GM21381 (cell line): Measurements from ENCODE around the gene EPHB1.

ENCODE experiments used
- ATAC-seq: cut with Tn5 transposase; IDR thresholded peaks from one replicate; pipeline ENCODE4 v1.9.1; 2021; ENCODE audit warnings: mild to moderate bottlenecking, moderate library complexity; ENCODE audit not compliant: unreplicated experiment

Gene EPHB1

DNA sequence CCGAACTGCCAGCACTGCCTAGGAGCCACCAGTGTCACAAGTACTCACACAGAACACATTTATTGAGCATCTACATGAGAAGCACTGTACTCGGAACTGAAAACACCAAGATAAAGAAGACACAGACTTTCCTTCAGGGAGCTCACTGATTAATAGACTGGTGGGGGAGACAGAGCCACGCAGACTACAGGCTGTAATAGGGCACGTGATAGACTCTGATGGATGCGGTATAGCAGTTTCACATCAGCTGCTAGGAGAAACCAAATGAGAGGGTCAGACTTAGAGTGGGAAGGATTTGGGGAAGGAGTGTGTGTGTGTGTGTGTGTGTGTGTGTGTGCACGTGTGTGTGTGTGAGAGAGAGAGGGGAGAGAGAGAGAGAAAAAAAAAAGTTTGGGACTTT is 12.1 kb downstream of the EPHB1 start:
- ATAC-seq: no peak

DNA sequence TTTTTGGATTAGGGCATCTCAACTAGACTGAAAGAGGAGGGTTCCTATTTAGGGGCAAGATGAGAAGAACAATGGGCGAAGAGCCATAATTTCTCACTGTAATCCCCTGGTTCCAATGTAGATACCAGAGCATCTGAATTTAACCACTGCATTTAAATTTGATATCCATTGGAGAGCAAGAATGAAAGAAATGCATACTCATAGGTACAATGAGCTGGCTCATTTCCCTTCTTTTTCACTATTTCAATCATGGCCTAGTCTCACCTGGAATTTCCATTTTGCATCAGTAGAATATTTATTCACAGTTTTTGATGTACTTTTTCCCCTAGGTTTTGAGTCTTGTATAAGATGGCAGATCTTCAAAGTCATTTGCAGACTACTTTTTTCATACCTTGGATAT is 13.8 kb downstream of the EPHB1 start:
- ATAC-seq: no peak

DNA sequence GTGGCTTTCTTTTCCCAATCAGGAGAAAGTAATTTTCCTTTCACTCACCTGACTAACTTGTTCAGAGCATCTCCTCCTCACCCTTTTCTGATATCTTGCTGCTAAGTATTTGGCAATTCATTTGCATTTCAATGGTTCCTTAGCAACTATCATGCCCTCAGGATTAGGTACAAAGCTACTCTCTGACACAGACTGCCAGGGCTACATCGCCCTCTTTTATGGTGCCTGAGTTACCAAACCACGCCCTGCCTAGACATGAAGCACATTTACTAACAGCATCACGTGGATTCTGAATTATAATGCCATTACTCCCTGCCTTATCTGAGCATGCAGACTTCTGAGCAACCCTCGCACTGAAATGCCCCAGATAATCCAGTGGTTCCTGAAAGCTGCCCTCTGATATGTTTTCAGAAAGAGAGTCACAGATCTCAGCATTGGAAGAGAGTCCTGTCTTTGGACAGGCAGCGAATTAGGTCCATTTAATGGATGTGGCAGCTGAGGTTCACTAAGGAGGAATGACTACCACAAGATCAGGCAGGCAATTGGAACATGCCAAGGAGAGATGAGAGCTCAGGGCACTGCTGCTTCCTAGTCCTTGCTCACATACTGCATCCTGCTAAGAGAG is 14.5 kb downstream of the EPHB1 start:
- no peak for ATAC-seq

DNA sequence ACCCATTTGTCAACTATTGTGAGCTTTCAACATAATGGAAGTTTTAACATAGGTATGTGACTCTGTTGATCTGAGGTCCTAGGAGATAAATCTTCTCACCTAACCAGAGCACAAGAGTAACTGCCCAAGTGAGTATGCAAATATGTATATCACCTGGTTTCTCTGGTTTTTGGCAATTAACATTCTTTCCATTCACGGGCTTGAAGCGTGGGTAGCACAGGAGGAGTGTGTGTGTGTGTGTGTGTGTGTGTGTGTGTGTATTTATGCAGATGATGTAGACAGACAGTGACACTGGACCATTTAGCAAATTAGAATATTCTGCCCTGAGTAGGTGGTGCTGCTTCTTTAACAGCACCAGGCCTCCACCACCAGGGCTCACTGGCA is 15.0 kb downstream of the EPHB1 start:
- no peak for ATAC-seq

DNA sequence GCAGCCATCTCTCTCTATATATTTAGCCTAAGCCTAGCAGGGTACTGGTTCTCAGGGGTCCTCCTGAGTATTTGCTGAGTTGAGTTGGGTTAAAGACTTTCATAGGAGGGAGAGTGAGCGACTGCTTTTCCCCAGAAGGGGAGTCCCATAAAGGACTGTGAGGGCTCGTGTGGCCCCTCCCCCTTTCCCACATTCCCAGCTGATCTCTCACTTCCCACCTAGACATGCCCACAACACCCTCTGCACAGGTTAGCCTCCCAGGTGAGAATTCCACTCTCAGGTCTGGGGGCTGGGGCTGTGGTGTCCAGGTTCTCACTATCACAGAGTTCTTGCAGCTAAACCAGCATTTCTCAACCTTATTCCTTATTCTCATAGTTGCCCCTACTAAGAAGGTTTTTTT is 15.8 kb downstream of the EPHB1 start:
- ATAC-seq: no peak

DNA sequence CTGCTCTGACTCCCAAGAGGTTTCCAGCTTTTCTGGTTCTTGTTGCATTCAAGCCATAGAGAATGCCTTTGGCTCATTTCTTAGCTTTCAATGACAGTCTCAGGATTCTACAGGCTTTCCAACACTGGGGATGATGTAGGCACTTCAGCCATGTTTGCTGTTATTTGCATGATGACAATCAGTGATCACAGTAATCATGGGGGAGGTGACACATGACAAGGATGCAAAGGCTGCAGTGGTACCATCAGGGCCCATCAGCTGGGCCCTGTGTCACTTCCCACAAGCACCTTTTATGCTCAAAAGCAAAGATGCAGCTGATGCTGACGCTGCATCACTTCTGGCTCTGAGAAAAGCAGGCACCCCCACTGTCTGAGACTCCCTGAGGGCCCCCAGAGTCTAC is 18.6 kb downstream of the EPHB1 start:
- ATAC-seq: no peak

DNA sequence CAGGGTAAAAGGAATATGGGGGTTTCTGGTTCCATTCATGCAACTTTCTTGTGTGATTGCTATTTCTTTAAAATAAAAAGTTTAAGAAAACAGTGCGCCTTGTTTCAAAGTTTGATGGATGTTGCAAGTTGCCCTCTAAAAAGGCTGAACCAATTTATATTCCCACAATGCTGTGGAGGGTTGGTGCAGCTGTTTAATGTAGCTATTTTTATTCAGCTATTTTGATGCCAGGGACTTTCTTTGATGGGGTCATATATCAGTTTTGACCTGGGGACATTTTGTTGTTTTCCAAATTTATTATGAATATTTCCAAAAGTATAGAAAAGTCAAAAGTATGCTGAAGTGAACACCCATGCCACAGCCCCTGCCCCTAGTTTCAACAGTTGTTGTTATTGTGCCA is 20.5 kb downstream of the EPHB1 start:
- no peak for ATAC-seq

DNA sequence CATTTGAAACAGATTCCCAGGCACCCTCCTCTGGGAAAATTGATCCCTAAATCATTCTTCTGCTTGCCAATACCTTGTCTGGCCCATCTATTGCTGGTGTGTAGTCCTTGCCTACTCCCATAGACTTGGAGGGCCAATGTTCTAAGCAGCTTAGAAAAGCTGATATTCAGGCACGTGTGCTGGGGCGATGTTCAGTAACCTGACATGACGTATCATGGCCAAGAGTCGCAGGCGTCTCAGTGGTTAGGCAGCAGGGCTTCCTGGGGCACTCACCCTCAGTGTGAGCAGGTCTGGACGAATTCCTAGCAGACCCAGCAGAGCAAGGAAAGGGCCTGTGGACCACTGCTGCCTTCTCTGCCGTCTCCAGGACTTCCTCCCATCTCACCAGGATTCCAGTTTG is 21.6 kb downstream of the EPHB1 start:
- no peak for ATAC-seq

DNA sequence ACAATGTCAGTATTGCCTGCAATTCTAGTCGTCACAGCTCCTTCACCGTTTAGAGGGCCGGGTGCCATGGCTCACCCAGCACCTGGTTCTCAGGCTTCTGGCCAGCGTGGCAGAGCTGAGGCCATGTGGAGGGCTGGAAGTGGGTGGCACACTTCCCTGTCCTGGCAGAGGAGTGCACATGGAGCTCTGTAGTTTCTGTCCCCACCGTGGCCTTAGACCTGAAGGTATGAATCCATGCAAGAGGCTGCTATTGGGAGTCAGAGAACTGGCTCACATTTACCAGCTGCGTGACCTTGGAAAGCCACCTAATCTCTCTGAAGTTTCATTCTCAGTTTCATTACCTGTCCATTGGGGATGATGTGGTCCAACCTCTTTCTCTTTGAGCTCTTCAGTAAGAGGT is 22.2 kb downstream of the EPHB1 start:
- peak; percentile 76 for ATAC-seq

DNA sequence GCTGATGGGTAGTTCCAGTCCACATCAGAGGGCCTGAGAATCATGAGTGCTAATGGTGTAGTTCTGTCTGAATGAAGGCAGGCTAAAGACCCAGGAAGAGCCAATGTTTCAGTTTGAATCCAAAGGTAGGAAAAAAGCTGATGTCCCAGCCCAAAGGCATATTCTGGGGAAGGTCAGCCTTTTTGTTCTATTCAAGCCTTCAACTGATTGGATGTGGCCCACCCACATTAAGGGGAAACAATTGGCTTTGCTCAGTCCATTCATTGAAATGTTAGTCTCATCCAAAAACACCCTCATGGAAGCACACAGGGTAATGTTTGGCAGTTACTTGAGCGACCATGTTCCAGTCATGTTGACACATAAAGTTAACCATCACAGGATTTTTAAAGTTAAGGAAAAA is 25.9 kb downstream of the EPHB1 start:
- no peak for ATAC-seq

DNA sequence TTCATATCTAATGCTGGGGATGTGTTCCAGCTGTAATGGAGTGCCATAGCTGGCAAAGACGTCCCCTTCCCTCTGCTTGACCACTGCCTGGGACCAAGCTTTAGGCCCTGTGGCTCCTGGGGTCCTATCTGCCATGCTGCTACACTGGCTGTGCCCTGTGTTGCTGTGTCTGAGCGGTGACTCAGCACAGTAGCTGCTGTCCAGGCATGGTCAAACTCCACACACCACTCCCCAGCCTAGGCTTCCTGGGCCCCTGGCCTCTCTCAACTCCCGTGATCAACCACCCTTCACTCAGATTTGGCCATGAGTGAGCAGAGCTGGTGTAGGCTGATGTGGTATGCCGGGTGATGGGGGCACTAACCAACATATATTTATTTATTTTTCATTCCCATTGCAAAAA is 27.0 kb downstream of the EPHB1 start:
- no peak for ATAC-seq

DNA sequence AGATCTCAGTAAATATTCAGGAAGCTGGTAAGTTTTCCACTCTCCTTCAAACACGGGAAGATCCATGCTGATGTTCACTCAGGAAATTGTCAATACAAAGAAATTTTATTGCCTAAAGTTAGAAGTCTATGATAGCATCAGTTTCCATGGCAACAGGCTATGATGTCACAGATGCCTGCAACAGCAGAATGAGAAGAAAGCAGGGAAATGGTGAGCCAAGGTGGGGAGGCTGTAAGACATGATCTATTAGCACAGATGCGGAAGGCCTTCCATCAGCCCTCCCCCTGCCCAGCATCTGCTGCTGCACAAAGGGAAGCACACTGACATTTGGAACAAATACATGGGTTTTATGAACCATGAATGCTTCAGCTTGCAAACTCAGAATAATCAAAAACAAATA is 28.6 kb downstream of the EPHB1 start:
- no peak for ATAC-seq

DNA sequence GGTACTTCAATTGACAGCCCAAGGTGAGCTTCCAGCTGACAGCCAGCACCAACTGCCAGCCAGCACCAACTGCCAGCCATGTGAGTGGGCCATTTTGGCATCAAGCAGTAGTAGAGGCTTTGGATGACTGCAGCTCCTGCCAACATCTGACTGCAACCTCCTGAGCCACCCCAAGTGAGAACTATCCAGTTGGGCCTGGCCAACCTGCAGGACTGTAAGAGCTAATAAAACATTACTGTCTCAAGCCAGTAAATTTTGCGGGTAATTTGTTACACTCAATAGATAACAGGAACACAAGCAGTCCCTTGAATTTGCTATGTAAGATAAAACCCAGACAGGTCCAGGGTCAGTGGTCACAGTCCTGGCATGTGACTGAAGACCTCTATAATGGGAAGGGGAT is 29.7 kb downstream of the EPHB1 start:
- ATAC-seq: no peak

DNA sequence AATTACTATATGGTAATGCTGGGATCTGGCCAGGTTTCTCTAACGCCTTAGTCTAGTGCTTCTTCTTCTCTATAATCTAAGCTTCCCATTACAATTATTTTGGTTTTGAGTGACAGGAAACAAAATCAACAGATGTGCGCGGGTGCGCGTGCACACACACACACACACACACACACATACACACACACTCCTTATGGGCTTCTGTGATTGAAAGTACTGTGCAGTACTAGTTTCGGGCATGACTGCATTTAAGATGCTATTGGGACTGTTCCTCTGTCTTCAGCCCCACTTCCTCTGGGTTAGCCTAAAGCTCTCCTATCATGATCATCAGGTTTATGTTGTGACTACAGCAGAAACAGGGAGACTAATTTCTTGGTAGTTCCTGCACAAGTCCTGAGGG is 32.2 kb downstream of the EPHB1 start:
- ATAC-seq: peak; percentile 48

DNA sequence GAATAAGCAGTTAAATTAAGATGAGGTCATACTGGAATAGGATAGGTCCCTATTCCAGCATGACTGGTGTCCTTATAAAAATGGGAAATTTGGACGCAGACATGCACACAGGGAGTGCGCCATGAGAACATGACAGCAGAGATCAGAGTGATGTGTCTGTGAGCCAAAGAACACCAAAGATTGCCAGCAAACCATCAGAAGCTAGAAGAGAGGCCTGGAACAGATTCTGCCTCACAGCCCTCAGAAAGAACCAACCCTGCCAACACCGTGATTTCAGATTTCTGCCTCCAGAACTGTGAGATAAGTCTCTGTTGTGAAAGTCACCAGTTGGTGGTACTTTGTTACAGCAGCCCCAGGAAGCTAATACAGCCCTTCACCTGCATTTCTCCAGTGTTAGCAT is 34.7 kb downstream of the EPHB1 start:
- no peak for ATAC-seq

DNA sequence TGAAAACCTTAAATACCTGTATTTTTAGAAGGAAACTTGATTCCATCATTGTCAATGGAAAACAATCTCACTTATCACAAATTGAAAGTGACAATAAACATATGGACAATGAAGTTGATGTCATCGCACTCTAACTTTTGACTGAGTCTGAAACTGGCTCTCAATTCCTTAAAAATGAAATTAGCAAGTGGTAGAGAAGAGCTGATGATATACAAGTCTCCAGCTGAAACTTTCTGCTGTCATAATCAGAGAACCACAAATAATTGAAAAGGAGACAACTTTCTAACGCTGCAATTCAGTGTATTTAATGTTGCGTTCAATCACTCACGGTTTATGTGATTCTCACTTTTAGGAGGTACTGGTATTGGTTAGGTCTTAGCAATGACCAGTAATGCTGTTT is 37.5 kb downstream of the EPHB1 start:
- no peak for ATAC-seq

DNA sequence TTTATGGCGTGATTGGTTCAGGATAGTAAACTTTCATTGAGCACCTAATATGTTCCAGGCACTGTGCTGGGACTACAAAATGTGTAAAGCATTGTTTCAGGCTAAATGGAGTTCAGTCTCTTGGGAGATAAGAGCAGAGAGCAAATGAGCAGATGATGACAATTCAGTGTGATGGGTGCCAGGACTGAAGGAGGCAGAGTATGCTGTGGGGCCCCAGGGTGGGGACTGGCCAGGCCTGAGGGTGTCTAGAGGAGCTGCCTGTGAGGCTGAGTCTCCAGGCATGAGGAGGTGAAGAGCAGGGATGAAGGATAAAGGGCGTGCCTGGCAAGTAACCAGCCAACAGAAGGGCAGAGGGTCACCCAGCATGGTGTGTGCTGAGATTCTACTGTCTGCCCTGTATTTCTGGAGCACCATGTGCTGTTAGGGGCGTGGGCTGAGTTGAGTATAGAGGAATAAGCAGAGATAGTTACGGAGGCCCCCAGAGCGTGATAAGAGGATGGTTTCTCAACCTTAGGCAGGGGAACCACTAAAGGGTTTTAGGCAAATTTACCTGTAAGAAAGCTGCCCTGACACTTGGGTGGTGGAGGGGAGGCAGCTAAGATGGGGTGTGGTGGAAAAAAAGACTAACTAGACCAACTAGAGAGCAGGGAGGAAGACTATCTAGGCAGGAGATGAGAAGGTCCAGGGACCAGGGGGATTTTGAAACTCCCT is 38.5 kb downstream of the EPHB1 start:
- ATAC-seq: no peak

DNA sequence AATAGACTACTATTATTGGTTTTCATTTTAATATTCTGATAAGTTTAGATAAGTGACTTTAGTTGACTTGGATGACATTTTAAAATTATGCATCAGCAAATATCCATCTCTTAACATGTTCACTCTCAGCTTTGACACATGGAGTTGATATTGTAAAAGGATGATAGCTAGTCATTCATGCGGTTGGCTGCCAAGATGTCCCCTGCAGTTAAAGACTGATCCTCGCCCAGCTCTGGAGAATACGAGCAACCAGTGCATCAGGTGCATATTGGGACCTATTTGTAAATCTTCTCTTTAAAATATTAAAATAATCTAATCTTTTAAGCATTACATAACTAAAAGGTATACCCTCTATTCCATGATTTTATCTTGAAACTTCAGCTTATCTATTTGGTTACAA is 41.9 kb downstream of the EPHB1 start:
- ATAC-seq: no peak

DNA sequence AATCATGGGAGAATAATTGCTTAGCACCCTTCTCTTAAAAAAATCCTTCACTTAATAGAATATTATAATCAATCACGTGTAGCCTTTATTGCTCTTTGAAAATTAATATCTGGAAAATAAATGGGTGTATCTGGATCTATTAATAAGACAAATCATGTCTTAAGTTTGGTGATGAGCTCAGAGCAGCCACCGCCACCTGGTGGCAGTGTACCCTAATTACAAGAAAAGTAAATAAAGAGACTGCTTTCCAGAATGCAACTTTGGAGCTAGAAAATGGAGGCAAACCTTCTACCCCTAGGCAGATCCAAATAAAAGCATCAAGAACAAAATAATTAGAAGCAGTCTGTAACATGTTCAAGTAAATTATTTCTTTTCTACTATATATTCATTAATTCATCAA is 43.5 kb downstream of the EPHB1 start:
- no peak for ATAC-seq

DNA sequence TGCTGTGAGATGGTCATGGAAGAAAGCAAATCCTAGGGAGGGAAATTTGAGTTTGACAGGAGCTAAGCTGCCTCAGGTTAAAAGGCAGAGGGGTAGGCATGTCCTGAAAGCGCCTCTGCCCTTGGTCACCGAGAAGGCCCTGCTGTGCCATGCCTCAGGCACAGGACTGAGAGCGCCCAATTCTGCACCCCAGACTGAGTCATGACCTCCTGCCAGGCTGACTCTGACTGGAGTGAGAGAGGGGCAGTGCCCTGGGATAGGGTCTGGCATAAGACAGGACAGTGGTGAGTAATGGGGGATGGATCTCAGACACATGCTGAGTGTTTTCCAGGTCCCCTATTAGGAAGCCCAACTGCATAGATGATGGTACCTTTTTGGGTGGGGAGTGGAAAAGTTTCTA is 44.4 kb downstream of the EPHB1 start:
- no peak for ATAC-seq

DNA sequence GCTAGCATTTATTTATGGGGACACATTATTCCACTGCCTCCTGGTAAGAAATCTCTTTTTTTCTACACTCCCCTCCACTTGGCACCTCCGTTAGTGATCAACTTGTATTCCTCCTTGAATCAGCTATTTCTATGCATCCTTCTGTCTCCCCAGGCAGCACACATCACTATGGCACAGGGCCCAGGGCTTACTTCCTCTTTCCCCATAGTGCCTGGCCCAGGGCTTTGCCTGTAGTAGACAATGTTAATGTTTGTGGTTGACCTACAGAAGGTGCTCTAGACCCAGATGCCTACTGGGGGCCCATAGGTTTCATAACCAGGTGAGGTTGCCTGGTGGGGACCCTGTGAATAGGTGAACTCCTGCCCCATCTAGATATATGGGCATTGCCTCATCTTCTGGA is 44.9 kb downstream of the EPHB1 start:
- ATAC-seq: peak; percentile 88

DNA sequence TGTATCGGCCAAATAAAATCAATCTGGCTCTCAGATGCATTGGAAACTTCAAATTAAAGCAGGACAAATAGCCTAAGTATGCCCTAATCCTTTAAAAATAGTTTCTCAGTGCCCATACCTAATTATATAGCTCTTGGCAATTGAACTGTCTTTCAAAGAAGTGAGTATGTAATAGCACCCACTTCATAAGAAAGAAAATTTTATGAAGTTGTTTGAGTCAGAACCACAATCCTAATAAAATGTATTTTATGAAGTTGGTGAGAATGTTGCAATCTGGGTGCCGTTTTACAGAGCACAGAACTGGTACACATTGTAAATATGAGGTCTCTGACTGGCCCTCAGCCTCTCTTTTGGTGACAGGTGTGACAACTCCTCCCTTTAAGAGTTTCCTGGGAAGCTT is 45.4 kb downstream of the EPHB1 start:
- no peak for ATAC-seq

DNA sequence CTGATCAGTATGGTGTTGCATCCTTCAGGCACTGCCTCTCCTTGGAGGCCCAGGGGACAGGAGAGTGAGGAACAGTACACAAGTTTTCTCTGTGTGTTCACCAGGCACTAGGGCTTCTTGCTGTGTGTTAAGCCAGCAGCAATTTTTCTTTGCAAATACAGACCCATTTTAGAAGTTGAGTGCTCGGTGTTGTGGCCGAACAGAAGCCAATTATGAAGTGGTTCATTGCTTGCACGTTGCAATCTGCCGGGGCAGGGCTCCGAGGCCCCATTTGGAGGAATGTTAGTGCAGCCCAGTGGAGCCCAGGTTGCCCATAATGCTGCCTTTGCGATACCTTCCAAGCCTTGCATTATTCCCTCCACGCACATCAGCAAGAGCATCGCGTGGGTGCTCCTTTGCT is 51.0 kb downstream of the EPHB1 start:
- no peak for ATAC-seq
